Measurements from ENCODE around the gene TIAM2. TPM values are rescaled to one million over a fixed set of nuclear protein-coding genes. Genes with fewer than 3 reads are reported as not detected.

TIAM2 gene
- total and polyA plus RNA-seq, 10 of the 15 experiments (the other 5 are each of a cell fraction or from before 2014, with no cell fraction given) = 1.1 to 10.5 (median 2.3) TPM

- Histone ChIP-seq H2AFZ (ENCODE audit: control insufficient read depth, low read depth, low read length) (no peak overlapping the region), H3K4me2 (ENCODE audit: control insufficient read depth, insufficient read depth) (no peak overlapping the region), H3K36me3 (ENCODE audit: control insufficient read depth in 2 of 2, insufficient read depth in 2 of 2, low read length in 1 of 2) (no peaks in the 10 kb centered on the region), H4K20me1 (ENCODE audit: control insufficient read depth, insufficient read depth) (no peaks in the 10 kb centered on the region), H3K27ac (ENCODE audit: control insufficient read depth, insufficient read depth) (no peak overlapping the region), H3K4me3 (no peak overlapping the region), H3K4me1 (ENCODE audit: control insufficient read depth, insufficient read depth, low read length) (no peaks in the 10 kb centered on the region), H3K9ac (ENCODE audit: control insufficient read depth, insufficient read depth, low read length) (no peak overlapping the region), H3K79me2 (ENCODE audit: control insufficient read depth, insufficient read depth, low read length) (no peaks in the 10 kb centered on the region), H3K9me3 (replicated peaks; ENCODE audit: control insufficient read depth, insufficient read depth, low read length) (no peaks in the 10 kb centered on the region), H3K27me3 (replicated peaks in 1 of 2; ENCODE audit: control insufficient read depth in 2 of 2, insufficient read depth in 2 of 2, low read length in 1 of 2) (0 out of 4 replicates have a peak, but pooled peaks cover 0 to 1% of the 10 kb centered on the region in 2 experiments)
- no peak for FAIRE-seq
- ChIA-PET RAD21 (ENCODE audit: unreplicated experiment) (no interaction called here), SMC1A (ENCODE audit: uncharacterized antibody, unreplicated experiment) (no interaction called here), POLR2A (no interaction called here), CTCF (no interaction called here)
- DNase-seq (ENCODE audit: low read depth, low spot score) = no peak
- no TSS peak for BruUV-seq (replicated peaks)
- ATAC-seq = no peak
- in situ Hi-C loops (cut with MboI) = no loop called here
- intact Hi-C loops (cut with micrococcal nuclease; ENCODE audit: unreplicated experiment) = no loop called here
- WGBS (ENCODE audit: insufficient coverage, insufficient replicate concordance, low lambda C conversion rate, missing lambda C conversion rate) = 64% methylated on average over 13 of the region's 13 CpGs
- TF ChIP-seq POU2F2 (IDR thresholded peaks at IDR 0.05; ENCODE audit: borderline replicate concordance, low read depth, low read length) (no peak), PAX5 (IDR thresholded peaks at IDR 0.05; ENCODE audit: borderline replicate concordance, low read depth, low read length) (no peak), JUNB (IDR thresholded peaks at IDR 0.05) (no peak), SREBF2 (IDR thresholded peaks at IDR 0.05; ENCODE audit: low read length) (no peak), TARDBP (IDR thresholded peaks at IDR 0.05; ENCODE audit: borderline replicate concordance) (no peak), KLF5 (IDR thresholded peaks at IDR 0.05; ENCODE audit: partially characterized antibody) (no peak), MAX (IDR thresholded peaks at IDR 0.05; ENCODE audit: low read depth, low read length) (no peak), IKZF1 (conservative IDR thresholded peaks at IDR 0.05) (no peak), GABPA (IDR thresholded peaks at IDR 0.05; ENCODE audit: low read depth) (no peak), STAT1 (conservative IDR thresholded peaks at IDR 0.05) (no peak), ZNF207 (IDR thresholded peaks at IDR 0.05; ENCODE audit: borderline replicate concordance) (no peak), ATF7 (IDR thresholded peaks at IDR 0.05; ENCODE audit: low read depth) (no peak), FOXM1 (IDR thresholded peaks at IDR 0.05; ENCODE audit: low read depth, low read length) (no peak), NFYA (IDR thresholded peaks at IDR 0.05; ENCODE audit: borderline replicate concordance, low read depth, low read length) (no peak), RELA (IDR thresholded peaks at IDR 0.05; ENCODE audit: borderline replicate concordance, partially characterized antibody) (no peak), NR2C2 (IDR thresholded peaks at IDR 0.05; ENCODE audit: borderline replicate concordance, control insufficient read depth, insufficient read length, low read depth) (no peak), RFX5 (IDR thresholded peaks at IDR 0.05; ENCODE audit: low read depth, low read length) (no peak)
- TF ChIP-seq, protein P1, sequence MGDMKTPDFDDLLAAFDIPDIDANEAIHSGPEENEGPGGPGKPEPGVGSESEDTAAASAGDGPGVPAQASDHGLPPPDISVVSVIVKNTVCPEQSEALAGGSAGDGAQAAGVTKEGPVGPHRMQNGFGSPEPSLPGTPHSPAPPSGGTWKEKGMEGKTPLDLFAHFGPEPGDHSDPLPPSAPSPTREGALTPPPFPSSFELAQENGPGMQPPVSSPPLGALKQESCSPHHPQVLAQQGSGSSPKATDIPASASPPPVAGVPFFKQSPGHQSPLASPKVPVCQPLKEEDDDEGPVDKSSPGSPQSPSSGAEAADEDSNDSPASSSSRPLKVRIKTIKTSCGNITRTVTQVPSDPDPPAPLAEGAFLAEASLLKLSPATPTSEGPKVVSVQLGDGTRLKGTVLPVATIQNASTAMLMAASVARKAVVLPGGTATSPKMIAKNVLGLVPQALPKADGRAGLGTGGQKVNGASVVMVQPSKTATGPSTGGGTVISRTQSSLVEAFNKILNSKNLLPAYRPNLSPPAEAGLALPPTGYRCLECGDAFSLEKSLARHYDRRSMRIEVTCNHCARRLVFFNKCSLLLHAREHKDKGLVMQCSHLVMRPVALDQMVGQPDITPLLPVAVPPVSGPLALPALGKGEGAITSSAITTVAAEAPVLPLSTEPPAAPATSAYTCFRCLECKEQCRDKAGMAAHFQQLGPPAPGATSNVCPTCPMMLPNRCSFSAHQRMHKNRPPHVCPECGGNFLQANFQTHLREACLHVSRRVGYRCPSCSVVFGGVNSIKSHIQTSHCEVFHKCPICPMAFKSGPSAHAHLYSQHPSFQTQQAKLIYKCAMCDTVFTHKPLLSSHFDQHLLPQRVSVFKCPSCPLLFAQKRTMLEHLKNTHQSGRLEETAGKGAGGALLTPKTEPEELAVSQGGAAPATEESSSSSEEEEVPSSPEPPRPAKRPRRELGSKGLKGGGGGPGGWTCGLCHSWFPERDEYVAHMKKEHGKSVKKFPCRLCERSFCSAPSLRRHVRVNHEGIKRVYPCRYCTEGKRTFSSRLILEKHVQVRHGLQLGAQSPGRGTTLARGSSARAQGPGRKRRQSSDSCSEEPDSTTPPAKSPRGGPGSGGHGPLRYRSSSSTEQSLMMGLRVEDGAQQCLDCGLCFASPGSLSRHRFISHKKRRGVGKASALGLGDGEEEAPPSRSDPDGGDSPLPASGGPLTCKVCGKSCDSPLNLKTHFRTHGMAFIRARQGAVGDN (IDR thresholded peaks at IDR 0.05) = no peak
- TF ChIP-seq, protein P2, sequence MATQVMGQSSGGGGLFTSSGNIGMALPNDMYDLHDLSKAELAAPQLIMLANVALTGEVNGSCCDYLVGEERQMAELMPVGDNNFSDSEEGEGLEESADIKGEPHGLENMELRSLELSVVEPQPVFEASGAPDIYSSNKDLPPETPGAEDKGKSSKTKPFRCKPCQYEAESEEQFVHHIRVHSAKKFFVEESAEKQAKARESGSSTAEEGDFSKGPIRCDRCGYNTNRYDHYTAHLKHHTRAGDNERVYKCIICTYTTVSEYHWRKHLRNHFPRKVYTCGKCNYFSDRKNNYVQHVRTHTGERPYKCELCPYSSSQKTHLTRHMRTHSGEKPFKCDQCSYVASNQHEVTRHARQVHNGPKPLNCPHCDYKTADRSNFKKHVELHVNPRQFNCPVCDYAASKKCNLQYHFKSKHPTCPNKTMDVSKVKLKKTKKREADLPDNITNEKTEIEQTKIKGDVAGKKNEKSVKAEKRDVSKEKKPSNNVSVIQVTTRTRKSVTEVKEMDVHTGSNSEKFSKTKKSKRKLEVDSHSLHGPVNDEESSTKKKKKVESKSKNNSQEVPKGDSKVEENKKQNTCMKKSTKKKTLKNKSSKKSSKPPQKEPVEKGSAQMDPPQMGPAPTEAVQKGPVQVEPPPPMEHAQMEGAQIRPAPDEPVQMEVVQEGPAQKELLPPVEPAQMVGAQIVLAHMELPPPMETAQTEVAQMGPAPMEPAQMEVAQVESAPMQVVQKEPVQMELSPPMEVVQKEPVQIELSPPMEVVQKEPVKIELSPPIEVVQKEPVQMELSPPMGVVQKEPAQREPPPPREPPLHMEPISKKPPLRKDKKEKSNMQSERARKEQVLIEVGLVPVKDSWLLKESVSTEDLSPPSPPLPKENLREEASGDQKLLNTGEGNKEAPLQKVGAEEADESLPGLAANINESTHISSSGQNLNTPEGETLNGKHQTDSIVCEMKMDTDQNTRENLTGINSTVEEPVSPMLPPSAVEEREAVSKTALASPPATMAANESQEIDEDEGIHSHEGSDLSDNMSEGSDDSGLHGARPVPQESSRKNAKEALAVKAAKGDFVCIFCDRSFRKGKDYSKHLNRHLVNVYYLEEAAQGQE (IDR thresholded peaks at IDR 0.05; ENCODE audit: low read depth, low read length) = no peak
These were observed 38.1 kb downstream of the TIAM2 start for GRCh38 chr6:155033021-155033791.

Data from GM12878 (cell line).